Ishikawa (cell line): Measurements from ENCODE around the gene CLIC3.

Experiments
- CEBPB ChIP-seq: IDR thresholded peaks from 2 replicates; pipeline ENCODE4 v1.6.1; 2012
- CREB1 ChIP-seq: IDR thresholded peaks from 2 replicates; pipeline ENCODE4 v1.6.1; 2012; ENCODE audit warnings: low read depth
- EGR1 ChIP-seq: IDR thresholded peaks from 2 replicates; pipeline ENCODE4 v1.6.1; 2012
- EP300 ChIP-seq: IDR thresholded peaks from 2 replicates; pipeline ENCODE4 v1.6.1; 2012; ENCODE audit warnings: borderline replicate concordance
- FOXM1 ChIP-seq: IDR thresholded peaks from 2 replicates; pipeline ENCODE4 v1.6.1; 2012; ENCODE audit warnings: low read depth, borderline replicate concordance
- NFIC ChIP-seq: IDR thresholded peaks from 2 replicates; pipeline ENCODE4 v1.6.1; 2012
- RAD21 ChIP-seq: IDR thresholded peaks from 2 replicates; pipeline ENCODE4 v1.6.1; 2012; ENCODE audit warnings: low read depth
- TAF1 ChIP-seq: IDR thresholded peaks from 2 replicates; pipeline ENCODE4 v1.6.1; 2012; ENCODE audit warnings: low read depth, mild to moderate bottlenecking
- TCF12 ChIP-seq: IDR thresholded peaks from 2 replicates; pipeline ENCODE4 v1.6.1; 2012; ENCODE audit warnings: low read depth
- TEAD4 ChIP-seq: IDR thresholded peaks from 2 replicates; pipeline ENCODE4 v1.6.1; 2012
- YY1 ChIP-seq: IDR thresholded peaks from 2 replicates; pipeline ENCODE4 v1.6.1; 2012; ENCODE audit warnings: low read depth
- ZBTB7A ChIP-seq: IDR thresholded peaks from 2 replicates; pipeline ENCODE4 v1.6.1; 2012; ENCODE audit warnings: low read depth
- TF ChIP-seq, protein P1 (sequence below): IDR thresholded peaks from 2 replicates; pipeline ENCODE4 v1.6.1; 2012; ENCODE audit warnings: low read depth, mild to moderate bottlenecking
- TF ChIP-seq, protein P2 (sequence below): IDR thresholded peaks from 2 replicates; pipeline ENCODE4 v1.6.1; 2012
- TF ChIP-seq, protein P3 (sequence below): IDR thresholded peaks from 2 replicates; pipeline ENCODE4 v1.6.1; 2012

Gene CLIC3

DNA sequence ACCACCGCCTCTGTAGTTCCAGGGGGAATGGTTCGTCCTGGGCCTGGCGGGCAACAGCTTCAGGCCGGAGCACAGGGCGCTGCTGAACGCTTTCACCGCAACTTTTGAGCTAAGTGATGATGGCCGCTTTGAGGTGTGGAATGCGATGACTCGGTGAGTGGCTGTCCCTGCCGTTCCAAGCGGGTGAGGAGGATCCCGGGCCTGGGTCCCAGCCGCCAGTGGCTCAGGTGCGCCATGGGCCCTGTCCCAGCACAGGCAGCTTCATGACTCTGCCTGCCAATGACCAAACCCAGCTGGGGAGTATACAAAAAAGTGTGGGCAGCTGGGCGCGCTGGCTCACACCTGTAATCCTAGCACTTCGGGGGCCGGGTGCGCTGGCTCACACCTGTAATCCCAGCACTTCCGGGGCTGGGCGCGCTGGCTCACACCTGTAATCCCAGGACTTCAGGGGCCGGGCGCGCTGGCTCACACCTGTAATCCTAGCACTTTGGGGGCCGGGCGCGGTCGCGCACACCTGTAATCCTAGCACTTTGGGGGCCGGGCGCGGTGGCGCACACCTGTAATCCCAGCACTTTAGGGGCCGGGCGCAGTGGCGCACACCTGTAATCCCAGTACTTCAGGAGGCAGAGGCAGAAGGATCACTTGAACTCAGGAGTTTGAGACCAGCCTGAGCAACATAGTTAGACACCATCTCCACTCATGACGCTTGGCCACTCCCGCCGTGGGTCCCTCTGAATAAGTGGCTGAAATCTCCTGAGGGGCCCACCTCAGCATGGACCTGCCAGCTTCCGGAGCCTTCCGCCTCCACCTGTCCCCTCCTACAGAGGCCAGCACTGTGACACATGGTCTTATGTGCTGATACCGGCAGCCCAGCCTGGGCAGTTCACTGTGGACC is 43.2 kb downstream of the CLIC3 start:
- no peak for TF ChIP-seq FOXM1
- TF ChIP-seq CEBPB = no peak

DNA sequence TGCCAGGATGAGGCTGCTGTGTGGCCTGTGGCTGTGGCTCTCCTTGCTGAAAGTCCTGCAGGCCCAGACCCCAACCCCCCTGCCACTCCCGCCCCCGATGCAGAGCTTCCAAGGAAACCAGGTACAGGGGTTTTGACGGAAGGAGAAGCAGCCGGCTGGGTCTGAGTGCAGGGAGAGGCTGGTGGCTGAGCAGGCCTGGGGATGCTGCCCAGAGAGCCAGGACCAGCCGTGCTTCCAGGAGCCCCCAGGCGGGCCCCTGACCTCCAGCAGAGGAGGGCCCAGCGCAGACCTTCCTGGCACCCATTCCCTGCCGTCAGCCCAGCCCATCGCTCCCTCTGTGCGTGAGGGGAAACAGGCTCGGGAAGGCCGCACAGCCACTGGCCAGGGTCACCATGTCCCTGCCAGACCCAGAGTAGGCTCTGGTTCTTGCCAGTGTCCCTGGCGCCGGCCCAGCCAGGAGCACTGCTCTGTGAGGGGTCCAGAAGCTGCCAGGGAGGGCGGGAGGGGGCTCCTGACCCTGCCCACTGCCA is 44.0 kb downstream of the CLIC3 start:
- peak; percentile 0; the same call in 1 of the 2 replicates for TF ChIP-seq TCF12
- TF ChIP-seq EP300 = no peak

DNA sequence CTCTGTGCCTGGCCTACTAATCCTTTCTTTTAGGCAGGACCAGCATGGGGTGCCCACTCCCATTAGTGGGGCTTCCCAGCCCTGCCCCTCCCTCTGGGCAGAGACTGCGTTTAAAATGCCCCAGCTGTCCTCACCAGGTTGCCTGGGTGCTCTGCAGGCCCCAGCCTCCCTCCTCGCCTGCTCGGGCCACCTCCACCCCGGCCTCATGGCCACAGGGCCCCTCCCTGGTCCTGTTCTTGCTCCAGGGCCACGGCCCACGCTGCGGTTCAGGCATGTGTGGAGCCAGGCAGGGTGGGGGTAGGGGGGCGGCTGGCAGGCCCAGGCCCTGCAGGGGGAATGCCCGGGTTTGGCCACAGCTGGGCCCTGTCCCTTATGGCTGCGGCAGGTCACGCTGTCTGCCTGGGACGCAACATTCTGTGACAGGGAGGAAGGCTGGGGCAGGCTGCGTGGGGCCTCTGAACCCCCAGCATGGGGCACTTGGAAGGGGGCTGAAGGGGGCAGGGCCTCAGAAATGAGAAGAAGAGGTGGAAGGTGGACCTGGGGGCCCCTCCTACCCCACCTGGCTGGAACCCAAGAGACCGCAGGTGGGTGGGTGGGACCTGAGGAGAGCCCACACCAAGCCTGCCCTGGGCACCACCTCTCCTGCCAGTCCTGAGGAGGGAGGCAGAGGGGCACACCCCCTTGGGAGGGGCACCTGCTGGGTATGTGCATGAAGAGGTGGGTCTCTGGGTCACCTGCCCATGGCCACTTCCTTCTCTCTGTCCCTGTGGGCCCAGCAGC is 44.6 kb downstream of the CLIC3 start, which contains the start of gene LCN12:
Gene LCN12 (plus strand): TSS at position 733 of the 780 bp plus-strand sequence. CDS start 55 bp downstream, outside the sequence.
- TF ChIP-seq, protein P1, sequence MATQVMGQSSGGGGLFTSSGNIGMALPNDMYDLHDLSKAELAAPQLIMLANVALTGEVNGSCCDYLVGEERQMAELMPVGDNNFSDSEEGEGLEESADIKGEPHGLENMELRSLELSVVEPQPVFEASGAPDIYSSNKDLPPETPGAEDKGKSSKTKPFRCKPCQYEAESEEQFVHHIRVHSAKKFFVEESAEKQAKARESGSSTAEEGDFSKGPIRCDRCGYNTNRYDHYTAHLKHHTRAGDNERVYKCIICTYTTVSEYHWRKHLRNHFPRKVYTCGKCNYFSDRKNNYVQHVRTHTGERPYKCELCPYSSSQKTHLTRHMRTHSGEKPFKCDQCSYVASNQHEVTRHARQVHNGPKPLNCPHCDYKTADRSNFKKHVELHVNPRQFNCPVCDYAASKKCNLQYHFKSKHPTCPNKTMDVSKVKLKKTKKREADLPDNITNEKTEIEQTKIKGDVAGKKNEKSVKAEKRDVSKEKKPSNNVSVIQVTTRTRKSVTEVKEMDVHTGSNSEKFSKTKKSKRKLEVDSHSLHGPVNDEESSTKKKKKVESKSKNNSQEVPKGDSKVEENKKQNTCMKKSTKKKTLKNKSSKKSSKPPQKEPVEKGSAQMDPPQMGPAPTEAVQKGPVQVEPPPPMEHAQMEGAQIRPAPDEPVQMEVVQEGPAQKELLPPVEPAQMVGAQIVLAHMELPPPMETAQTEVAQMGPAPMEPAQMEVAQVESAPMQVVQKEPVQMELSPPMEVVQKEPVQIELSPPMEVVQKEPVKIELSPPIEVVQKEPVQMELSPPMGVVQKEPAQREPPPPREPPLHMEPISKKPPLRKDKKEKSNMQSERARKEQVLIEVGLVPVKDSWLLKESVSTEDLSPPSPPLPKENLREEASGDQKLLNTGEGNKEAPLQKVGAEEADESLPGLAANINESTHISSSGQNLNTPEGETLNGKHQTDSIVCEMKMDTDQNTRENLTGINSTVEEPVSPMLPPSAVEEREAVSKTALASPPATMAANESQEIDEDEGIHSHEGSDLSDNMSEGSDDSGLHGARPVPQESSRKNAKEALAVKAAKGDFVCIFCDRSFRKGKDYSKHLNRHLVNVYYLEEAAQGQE = no peak
- TF ChIP-seq, protein P2, sequence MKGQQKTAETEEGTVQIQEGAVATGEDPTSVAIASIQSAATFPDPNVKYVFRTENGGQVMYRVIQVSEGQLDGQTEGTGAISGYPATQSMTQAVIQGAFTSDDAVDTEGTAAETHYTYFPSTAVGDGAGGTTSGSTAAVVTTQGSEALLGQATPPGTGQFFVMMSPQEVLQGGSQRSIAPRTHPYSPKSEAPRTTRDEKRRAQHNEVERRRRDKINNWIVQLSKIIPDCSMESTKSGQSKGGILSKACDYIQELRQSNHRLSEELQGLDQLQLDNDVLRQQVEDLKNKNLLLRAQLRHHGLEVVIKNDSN = peak; percentile 62; the same call in 1 of the 2 replicates
- TF ChIP-seq TAF1 (no peak), YY1 (no peak; the same call in 1 of the 2 replicates), NFIC (0 out of 2 replicates have a peak, but pooled peaks have one; percentile 24), TCF12 (peak; percentile 36; the same call in 1 of the 2 replicates), ZBTB7A (peak; percentile 23; the same call in 1 of the 2 replicates)

DNA sequence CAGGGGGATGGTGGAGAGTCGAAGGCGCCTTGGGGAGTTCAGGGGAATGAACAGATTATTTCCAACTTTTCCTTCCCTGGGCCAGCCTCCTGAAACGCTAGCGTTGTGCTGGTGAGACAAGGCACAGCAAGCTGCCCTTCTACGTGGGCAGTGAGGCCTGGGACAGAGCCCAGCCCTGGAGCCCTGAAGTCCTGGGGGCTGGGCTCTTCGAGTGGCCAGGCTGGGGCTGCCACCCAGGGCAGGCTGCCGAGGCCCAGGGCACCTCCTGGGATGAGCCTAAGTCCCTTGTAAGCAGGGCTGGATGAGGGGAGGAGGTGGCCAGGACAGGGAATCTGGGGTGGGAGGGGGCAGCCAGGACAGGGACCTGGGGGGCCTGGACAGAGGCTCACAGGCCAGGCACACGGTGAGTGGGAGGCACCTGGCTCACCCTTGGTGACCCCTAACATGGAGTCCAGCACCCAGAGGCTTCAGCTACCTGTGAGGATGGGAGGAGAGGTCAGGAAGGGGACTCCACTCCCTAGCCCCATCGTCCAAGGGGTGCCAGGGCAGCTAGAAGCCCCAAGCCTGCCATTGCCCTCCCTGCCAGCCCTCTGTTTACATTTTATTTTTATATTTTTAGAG is 45.6 kb downstream of the CLIC3 start:
- TF ChIP-seq FOXM1 (no peak), TAF1 (no peak), EGR1 (peak; percentile 17; the same call in 1 of the 2 replicates), RAD21 (no peak)
- TF ChIP-seq, protein P1 = no peak
- TF ChIP-seq, protein P3, sequence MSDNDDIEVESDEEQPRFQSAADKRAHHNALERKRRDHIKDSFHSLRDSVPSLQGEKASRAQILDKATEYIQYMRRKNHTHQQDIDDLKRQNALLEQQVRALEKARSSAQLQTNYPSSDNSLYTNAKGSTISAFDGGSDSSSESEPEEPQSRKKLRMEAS = no peak
- TF ChIP-seq, protein P2 = no peak

DNA sequence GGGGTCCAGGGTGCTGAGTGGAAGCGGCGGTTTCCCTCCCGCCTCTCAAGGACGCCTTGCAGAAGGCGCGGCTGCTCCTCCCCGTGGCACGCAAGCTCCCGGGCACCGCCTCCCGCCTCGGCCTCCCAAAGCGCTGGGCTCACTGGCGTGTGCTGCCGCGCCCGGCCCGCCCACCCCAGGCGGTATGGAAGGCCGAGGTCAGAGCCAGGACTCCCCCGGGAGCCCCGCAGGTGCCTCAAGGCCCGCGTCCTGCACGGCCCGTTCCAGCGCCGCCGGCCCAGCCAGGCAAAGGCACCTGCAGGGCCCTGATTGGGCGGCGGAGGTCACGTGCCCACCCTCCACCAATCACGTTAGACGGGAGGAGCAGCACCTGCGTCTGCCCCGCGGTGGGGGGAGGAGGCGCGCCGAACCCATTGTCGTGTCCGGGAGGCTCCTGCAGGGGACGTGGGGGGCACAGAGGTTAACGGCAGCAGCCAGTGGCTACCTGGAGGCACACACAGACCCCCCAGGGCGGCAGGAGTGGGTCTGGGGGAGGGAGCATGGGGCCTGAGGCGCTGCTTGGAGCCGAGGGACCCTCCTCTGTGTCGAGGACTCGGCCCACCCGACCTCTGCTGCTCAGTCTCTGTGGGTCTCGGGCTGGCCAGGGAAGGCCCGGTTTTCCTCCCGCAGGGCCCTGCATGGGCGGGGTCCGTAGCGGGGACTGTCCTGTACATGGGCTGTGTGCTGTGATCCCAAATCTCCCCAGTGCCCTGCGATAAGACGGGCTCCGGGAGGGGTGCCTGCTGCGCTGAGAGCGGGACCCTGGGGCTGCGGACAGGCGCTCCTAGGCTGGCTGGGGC is 46.3 kb downstream of the CLIC3 start:
- TF ChIP-seq, protein P3 = peak; percentile 61
- peak; percentile 64 for TF ChIP-seq NFIC
- peak; percentile 87 for TF ChIP-seq TCF12
- TF ChIP-seq CEBPB = no peak
- TF ChIP-seq TEAD4 = peak; percentile 32
- peak; percentile 77; the same call in 1 of the 2 replicates for TF ChIP-seq ZBTB7A
- peak; percentile 52; the same call in 1 of the 2 replicates for TF ChIP-seq EP300
- no peak for TF ChIP-seq RAD21
- TF ChIP-seq, protein P2 = peak; percentile 100
- no peak for TF ChIP-seq CREB1
- TF ChIP-seq TAF1 = peak; percentile 76
